ENCODE results near the gene LAMB1. TPM values are rescaled to one million over a fixed set of nuclear protein-coding genes. Genes with fewer than 3 reads are reported as not detected.

LAMB1 gene
- total RNA-seq, 1 donor: 483 TPM

DNA sequence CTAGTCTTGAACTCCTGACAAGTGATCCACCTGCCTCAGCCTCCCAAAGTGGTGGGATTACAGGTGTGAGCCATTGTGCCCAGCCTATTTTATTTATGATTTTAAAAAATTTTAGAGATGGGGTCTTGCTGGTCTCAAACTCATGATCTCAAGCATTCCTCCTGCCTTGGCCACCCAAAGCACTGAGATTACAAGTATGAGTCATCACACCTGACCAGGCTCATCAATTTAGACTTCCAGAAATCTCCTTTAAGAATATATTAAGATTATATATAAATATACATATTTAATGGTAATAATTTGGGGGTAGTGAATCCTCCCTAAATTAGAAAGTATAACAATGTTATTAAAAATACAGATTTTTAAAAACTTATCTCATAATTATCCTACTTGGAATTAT lies 29.1 kb downstream of the LAMB1 start:
- TF ChIP-seq, protein P1, sequence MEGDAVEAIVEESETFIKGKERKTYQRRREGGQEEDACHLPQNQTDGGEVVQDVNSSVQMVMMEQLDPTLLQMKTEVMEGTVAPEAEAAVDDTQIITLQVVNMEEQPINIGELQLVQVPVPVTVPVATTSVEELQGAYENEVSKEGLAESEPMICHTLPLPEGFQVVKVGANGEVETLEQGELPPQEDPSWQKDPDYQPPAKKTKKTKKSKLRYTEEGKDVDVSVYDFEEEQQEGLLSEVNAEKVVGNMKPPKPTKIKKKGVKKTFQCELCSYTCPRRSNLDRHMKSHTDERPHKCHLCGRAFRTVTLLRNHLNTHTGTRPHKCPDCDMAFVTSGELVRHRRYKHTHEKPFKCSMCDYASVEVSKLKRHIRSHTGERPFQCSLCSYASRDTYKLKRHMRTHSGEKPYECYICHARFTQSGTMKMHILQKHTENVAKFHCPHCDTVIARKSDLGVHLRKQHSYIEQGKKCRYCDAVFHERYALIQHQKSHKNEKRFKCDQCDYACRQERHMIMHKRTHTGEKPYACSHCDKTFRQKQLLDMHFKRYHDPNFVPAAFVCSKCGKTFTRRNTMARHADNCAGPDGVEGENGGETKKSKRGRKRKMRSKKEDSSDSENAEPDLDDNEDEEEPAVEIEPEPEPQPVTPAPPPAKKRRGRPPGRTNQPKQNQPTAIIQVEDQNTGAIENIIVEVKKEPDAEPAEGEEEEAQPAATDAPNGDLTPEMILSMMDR (IDR thresholded peaks at IDR 0.05; ENCODE audit: insufficient read depth, low read depth, low read length): no peak
- no peak for DNase-seq (ENCODE audit: low read depth)
- H3K4me3 ChIP-seq (ENCODE audit: low read depth, low read length): no peak overlapping the region

DNA sequence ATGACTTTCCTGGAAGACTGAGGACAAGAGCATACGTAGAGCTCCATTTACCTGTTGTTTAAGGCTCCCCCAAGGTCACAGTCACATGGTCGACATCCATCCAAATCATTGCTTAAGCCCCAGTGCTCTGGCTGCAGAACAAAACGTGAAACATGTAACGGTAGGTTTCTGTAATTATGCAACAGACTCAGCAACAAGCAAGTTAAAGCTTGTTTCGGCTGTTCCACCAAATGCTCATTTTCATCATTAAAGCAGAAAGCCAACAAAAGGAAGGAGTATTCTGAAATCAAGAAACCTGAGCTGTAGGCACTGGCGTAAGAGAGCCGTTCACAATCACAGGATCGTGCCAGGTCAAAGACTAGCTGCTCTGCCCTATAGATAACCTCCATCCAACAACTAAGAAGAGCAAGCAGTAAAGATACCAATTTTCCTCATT lies 30.0 kb downstream of the LAMB1 start:
- H3K4me3 ChIP-seq (ENCODE audit: low read depth, low read length): no peak overlapping the region
- DNase-seq (ENCODE audit: low read depth): peak; percentile 78
- TF ChIP-seq, protein P1 (IDR thresholded peaks at IDR 0.05; ENCODE audit: insufficient read depth, low read depth, low read length): no peak

DNA sequence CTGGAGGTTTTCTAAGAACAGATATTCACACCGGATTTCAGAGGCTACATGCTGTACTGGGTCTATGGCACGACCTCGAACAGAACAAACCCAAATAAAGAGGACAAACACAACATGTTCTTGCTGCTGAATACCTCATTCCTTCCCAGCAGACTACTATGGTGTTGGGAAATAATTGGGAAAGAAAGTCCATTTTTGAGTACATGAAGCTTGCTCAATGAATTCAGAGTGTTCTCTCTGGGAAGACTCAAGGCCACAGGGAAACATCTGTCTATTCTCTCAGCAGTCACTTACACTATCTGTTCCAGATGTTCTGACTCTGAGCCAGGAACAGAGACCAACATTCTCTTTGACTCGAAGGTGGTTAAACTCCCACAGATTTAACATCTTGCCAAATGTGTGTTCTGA lies 30.9 kb downstream of the LAMB1 start:
- TF ChIP-seq, protein P1 (IDR thresholded peaks at IDR 0.05; ENCODE audit: insufficient read depth, low read depth, low read length): no peak
- peak; percentile 99 for DNase-seq (ENCODE audit: low read depth)

DNA sequence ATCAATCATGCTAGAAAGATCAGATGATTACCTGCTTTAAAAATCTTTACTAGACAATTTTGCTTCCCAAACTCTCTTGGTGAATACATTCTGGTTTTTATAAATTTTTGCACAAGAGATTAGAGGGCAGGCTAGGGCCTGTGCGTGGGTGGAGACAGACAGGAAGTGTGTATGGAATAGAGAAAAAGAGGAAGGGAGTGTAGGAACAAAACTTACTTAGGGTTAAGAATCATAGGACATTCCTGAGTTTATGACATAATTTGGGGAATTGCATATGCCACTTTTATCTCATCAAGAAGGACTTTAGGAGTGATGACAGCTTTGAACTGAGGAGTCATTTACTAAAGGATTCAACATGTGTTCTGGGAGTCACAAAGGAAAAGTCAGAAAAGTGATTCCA lies 31.3 kb downstream of the LAMB1 start:
- TF ChIP-seq, protein P1 (IDR thresholded peaks at IDR 0.05; ENCODE audit: insufficient read depth, low read depth, low read length): no peak
- peak; percentile 86 for DNase-seq (ENCODE audit: low read depth)
- H3K4me3 ChIP-seq (ENCODE audit: low read depth, low read length): no peak overlapping the region

More for the DNA sequence above, 30.9 kb downstream of the LAMB1 start:
- H3K4me3 ChIP-seq (ENCODE audit: low read depth, low read length): no peak overlapping the region

DNA sequence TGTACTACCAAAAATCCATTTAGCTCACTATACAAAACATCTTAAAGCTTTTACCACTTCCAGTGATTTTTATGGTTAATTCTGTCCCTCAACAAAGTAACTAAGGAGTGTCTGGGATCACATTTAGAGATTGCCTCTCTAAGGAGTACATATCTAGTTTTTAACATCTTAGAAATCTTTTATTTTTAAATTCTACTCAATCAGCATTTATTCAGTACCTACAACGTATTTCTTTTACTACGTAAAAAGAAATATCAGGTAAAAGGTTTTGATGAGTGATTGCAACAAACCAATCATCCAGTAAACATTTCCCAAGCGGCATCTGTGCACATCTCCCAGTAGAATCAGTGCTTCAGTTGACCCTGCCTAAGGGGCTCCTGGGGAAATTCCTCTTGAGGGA lies 31.9 kb downstream of the LAMB1 start:
- TF ChIP-seq, protein P1 (IDR thresholded peaks at IDR 0.05; ENCODE audit: insufficient read depth, low read depth, low read length): no peak
- DNase-seq (ENCODE audit: low read depth): no peak
- H3K4me3 ChIP-seq (ENCODE audit: low read depth, low read length): no peak overlapping the region

DNA sequence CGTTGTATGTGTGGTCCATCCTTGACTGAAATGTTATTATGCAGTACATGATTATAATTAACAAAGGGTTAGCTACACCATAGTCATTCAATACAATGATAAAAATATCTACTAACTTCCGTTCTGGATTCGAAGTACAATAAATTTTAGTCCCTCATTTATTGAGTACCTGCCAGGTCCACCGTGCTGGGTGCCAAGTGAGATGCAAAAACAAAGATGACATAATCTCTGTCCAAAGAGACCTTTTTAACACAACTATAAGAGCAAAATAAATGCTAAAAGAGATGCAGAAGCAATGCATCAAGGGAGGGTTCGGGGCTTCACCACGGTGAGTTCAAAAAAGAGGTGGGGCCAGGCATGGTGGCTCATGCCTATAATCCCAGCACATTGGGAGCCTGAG lies 33.1 kb downstream of the LAMB1 start:
- no peak for DNase-seq (ENCODE audit: low read depth)
- H3K4me3 ChIP-seq (ENCODE audit: low read depth, low read length): no peak overlapping the region
- TF ChIP-seq, protein P1 (IDR thresholded peaks at IDR 0.05; ENCODE audit: insufficient read depth, low read depth, low read length): no peak

DNA sequence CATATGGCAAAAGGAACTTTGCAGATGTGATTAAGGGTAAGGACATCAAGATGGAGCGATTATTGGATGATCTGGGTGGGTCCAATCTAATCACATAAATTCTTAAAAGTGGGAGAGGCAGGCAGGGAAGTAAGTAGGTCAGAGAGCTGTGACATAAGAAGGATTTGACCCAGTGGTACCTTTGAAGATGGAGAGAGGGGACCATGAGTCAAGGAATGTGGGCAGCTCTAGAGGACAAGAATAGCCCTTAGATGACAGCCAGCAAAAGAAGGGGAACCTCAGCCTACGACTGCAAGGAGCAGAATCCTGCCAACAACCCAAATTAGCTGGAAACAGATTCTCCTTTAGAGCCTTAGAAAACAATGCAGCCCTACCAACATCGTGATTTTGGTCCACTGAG lies 34.5 kb downstream of the LAMB1 start:
- TF ChIP-seq, protein P1 (IDR thresholded peaks at IDR 0.05; ENCODE audit: insufficient read depth, low read depth, low read length): no peak
- no peak overlapping the region for H3K4me3 ChIP-seq (ENCODE audit: low read depth, low read length)
- DNase-seq (ENCODE audit: low read depth): no peak

Measured in fibroblast of villous mesenchyme (primary cell).